ENCODE data around the gene ZNF574. TPM values are rescaled to one million over a fixed set of nuclear protein-coding genes. Genes with fewer than 3 reads are reported as not detected.
"Not testable (repeated sequence)": the region's sequence is repeated elsewhere in the genome, so short reads cannot be mapped to it uniquely, and the experiment has no call there.

ZNF574 gene, protein sequence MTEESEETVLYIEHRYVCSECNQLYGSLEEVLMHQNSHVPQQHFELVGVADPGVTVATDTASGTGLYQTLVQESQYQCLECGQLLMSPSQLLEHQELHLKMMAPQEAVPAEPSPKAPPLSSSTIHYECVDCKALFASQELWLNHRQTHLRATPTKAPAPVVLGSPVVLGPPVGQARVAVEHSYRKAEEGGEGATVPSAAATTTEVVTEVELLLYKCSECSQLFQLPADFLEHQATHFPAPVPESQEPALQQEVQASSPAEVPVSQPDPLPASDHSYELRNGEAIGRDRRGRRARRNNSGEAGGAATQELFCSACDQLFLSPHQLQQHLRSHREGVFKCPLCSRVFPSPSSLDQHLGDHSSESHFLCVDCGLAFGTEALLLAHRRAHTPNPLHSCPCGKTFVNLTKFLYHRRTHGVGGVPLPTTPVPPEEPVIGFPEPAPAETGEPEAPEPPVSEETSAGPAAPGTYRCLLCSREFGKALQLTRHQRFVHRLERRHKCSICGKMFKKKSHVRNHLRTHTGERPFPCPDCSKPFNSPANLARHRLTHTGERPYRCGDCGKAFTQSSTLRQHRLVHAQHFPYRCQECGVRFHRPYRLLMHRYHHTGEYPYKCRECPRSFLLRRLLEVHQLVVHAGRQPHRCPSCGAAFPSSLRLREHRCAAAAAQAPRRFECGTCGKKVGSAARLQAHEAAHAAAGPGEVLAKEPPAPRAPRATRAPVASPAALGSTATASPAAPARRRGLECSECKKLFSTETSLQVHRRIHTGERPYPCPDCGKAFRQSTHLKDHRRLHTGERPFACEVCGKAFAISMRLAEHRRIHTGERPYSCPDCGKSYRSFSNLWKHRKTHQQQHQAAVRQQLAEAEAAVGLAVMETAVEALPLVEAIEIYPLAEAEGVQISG
- 7.6 TPM for total RNA-seq
- 18.8 TPM for polyA plus RNA-seq

- under 1% methylated on average over 80 of the region's 80 CpGs for WGBS
- H3K4me3 ChIP-seq (ENCODE audit: low read depth, low read length): peak within 1 kb of the TSS; percentile 91
- peak; percentile 100 for DNase-seq (ENCODE audit: extremely low spot score)
- peaks cover 2% of the 10 kb centered on the region for H3K4me1 ChIP-seq (ENCODE audit: insufficient read depth)
- peak within 1 kb of the TSS; percentile 99 for H3K27ac ChIP-seq (ENCODE audit: low read depth)
- H3K36me3 ChIP-seq (ENCODE audit: insufficient read depth): peaks cover 6% of the 10 kb centered on the region
Measured at GRCh38 chr19:42075616-42076379, at the start of gene ZNF574. Gene ZNF574, plus strand, starts transcription at chr19:42076166. Its CDS starts 2,441 bp downstream, at chr19:42078607.

- 57% methylated on average over 8 of the region's 8 CpGs for whole genome bisulfite sequencing
- H3K36me3 ChIP-seq (ENCODE audit: insufficient read depth): no peaks in the 10 kb centered on the region
- no peak overlapping the region for H3K4me3 ChIP-seq (ENCODE audit: low read depth, low read length)
- H3K27ac ChIP-seq (ENCODE audit: low read depth): no peak overlapping the region
- no peak for DNase-seq (ENCODE audit: extremely low spot score)
- H3K4me1 ChIP-seq (ENCODE audit: insufficient read depth): no peaks in the 10 kb centered on the region
Measured at GRCh38 chr19:42028304-42029216, 47.4 kb upstream of the ZNF574 start.

GRCh38 chr19:42030645-42031440 lies 45.1 kb upstream of the ZNF574 start:
- DNase-seq (ENCODE audit: extremely low spot score): no peak
- WGBS: 86% methylated on average over 7 of the region's 7 CpGs
- Histone ChIP-seq H3K4me3 (ENCODE audit: low read depth, low read length) (no peak overlapping the region), H3K27ac (ENCODE audit: low read depth) (no peak overlapping the region), H3K4me1 (ENCODE audit: insufficient read depth) (no peaks in the 10 kb centered on the region), H3K36me3 (ENCODE audit: insufficient read depth) (no peaks in the 10 kb centered on the region)

GRCh38 chr19:42032431-42032830 lies 43.5 kb upstream of the ZNF574 start:
- DNase-seq (ENCODE audit: extremely low spot score): no peak
- no peaks in the 10 kb centered on the region for H3K36me3 ChIP-seq (ENCODE audit: insufficient read depth)
- no peaks in the 10 kb centered on the region for H3K4me1 ChIP-seq (ENCODE audit: insufficient read depth)
- WGBS: 61% methylated on average over 5 of the region's 5 CpGs
- no peak overlapping the region for H3K27ac ChIP-seq (ENCODE audit: low read depth)
- no peak overlapping the region for H3K4me3 ChIP-seq (ENCODE audit: low read depth, low read length)

- H3K27ac ChIP-seq (ENCODE audit: low read depth): no peak overlapping the region
- DNase-seq (ENCODE audit: extremely low spot score): no peak
- H3K4me3 ChIP-seq (ENCODE audit: low read depth, low read length): no peak overlapping the region
- WGBS: 47% methylated on average over 5 of the region's 5 CpGs
- H3K4me1 ChIP-seq (ENCODE audit: insufficient read depth): no peaks in the 10 kb centered on the region
- H3K36me3 ChIP-seq (ENCODE audit: insufficient read depth): no peaks in the 10 kb centered on the region
Measured at GRCh38 chr19:42033413-42033812, 42.6 kb upstream of the ZNF574 start.

GRCh38 chr19:42034640-42035391 lies 41.1 kb upstream of the ZNF574 start:
- 29% methylated on average over 17 of the region's 17 CpGs for WGBS
- not testable (repeated sequence) for H3K4me3 ChIP-seq (ENCODE audit: low read depth, low read length); H3K4me1 ChIP-seq (ENCODE audit: insufficient read depth); H3K36me3 ChIP-seq (ENCODE audit: insufficient read depth); H3K27ac ChIP-seq (ENCODE audit: low read depth); DNase-seq (ENCODE audit: extremely low spot score)

DNA sequence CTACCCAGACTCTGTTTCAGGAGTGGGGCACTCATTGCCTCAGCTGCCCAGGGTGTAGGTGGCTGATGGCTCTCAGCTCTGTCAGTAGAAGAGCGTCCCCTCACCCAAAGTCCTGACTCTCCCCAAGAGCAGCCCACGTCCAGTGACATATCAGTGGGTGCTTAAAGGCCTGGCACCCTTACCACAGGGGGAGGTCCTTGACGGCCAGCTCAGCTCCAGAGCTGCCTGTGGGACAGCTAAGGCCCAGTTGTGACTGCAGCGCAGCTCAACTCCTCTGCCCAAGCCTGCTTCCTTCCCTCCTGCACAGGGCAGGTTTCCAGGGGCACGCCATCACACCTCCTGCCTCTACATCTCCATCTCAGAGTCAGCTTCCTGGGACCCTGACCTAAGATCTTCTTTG lies 38.3 kb upstream of the ZNF574 start:
- DNase-seq (ENCODE audit: extremely low spot score): no peak
- WGBS: 81% methylated on average over 5 of the region's 5 CpGs

GRCh38 chr19:42038666-42039065 lies 37.3 kb upstream of the ZNF574 start:
- H3K4me1 ChIP-seq (ENCODE audit: insufficient read depth): no peaks in the 10 kb centered on the region
- no peak overlapping the region for H3K27ac ChIP-seq (ENCODE audit: low read depth)
- 59% methylated on average over 6 of the region's 6 CpGs for WGBS
- no peak for DNase-seq (ENCODE audit: extremely low spot score)
- H3K36me3 ChIP-seq (ENCODE audit: insufficient read depth): no peaks in the 10 kb centered on the region
- H3K4me3 ChIP-seq (ENCODE audit: low read depth, low read length): no peak overlapping the region

More for the DNA sequence above, 38.3 kb upstream of the ZNF574 start:
- Histone ChIP-seq H3K4me3 (ENCODE audit: low read depth, low read length) (no peak overlapping the region), H3K27ac (ENCODE audit: low read depth) (no peak overlapping the region), H3K36me3 (ENCODE audit: insufficient read depth) (no peaks in the 10 kb centered on the region), H3K4me1 (ENCODE audit: insufficient read depth) (no peaks in the 10 kb centered on the region)

DNA sequence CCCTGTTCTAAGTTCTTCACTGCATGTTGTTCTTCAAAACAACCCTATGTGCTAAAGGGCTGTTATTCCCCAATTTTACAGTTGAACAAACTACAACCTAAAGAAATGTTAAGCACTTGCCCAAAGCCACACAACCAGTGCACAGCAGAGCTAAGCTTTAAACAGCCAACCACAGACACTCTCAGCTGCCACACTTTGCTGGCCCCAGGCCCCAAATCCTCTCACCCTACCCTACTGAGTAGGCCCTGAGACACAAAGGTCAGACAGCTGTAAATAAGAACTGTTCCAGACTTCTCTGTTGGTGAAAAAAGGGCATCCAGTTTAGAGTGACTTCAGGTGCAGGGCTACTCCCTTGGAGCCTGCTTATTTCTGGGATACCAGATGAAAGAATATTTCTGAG lies 35.9 kb upstream of the ZNF574 start:
- no peak overlapping the region for H3K27ac ChIP-seq (ENCODE audit: low read depth)
- no peaks in the 10 kb centered on the region for H3K4me1 ChIP-seq (ENCODE audit: insufficient read depth)
- no peak for DNase-seq (ENCODE audit: extremely low spot score)
- H3K4me3 ChIP-seq (ENCODE audit: low read depth, low read length): no peak overlapping the region
- no peaks in the 10 kb centered on the region for H3K36me3 ChIP-seq (ENCODE audit: insufficient read depth)

- not testable (repeated sequence) for H3K27ac ChIP-seq (ENCODE audit: low read depth); H3K36me3 ChIP-seq (ENCODE audit: insufficient read depth); DNase-seq (ENCODE audit: extremely low spot score); H3K4me3 ChIP-seq (ENCODE audit: low read depth, low read length); H3K4me1 ChIP-seq (ENCODE audit: insufficient read depth)
- 89% methylated on average over 9 of the region's 9 CpGs for WGBS
Measured at GRCh38 chr19:42040491-42040890, 35.5 kb upstream of the ZNF574 start.

GRCh38 chr19:42042455-42043170 lies 33.4 kb upstream of the ZNF574 start:
- Histone ChIP-seq H3K36me3 (ENCODE audit: insufficient read depth) (no peaks in the 10 kb centered on the region), H3K4me3 (ENCODE audit: low read depth, low read length) (no peak overlapping the region), H3K27ac (ENCODE audit: low read depth) (no peak overlapping the region), H3K4me1 (ENCODE audit: insufficient read depth) (no peaks in the 10 kb centered on the region)
- 90% methylated on average over 30 of the region's 30 CpGs for WGBS
- DNase-seq (ENCODE audit: extremely low spot score): no peak
